Smooth muscle cell (in vitro differentiated cells): ENCODE results near the gene CXCL1. TPM values are rescaled to one million over a fixed set of nuclear protein-coding genes. Genes with fewer than 3 reads are reported as not detected.

ENCODE experiments used
- DNase-seq: peaks from one replicate; lab custom pipeline; 2025; ENCODE audit not compliant: unreplicated experiment; lab: John Stamatoyannopoulos, UW
- H2AFZ ChIP-seq: fragments of 200-600 bp; sonication (generic); 2 replicates; pipeline ENCODE4 v1.6.0; 2016; ENCODE audit warnings: antibody characterized with exemption, low read depth, mild to moderate bottlenecking
- H3F3A ChIP-seq: fragments of 200-600 bp; sonication (generic); 2 replicates; pipeline ENCODE4 v1.6.0; 2017; ENCODE audit warnings: antibody characterized with exemption, low read depth
- H3K27ac ChIP-seq: fragments of 200-600 bp; sonication (generic); 2 replicates; pipeline ENCODE4 v1.5.1; 2016; ENCODE audit warnings: low read depth, mild to moderate bottlenecking
- H3K27me3 ChIP-seq: fragments of 200-600 bp; sonication (generic); 2 replicates; pipeline ENCODE4 v1.6.1; 2016; ENCODE audit warnings: low read depth, mild to moderate bottlenecking
- H3K36me3 ChIP-seq: fragments of 200-600 bp; sonication (generic); 2 replicates; pipeline ENCODE4 v1.5.1; 2016; ENCODE audit warnings: low read depth
- H3K4me1 ChIP-seq: fragments of 200-600 bp; sonication (generic); 2 replicates; pipeline ENCODE4 v1.5.1; 2016; ENCODE audit warnings: low read depth
- H3K4me2 ChIP-seq: fragments of 200-600 bp; sonication (generic); 2 replicates; pipeline ENCODE4 v1.6.0; 2016; ENCODE audit warnings: mild to moderate bottlenecking
- H3K4me3 ChIP-seq: fragments of 200-600 bp; sonication (generic); 2 replicates; pipeline ENCODE4 v1.5.1; 2016; ENCODE audit warnings: mild to moderate bottlenecking
- H3K79me2 ChIP-seq: fragments of 200-600 bp; sonication (generic); 2 replicates; pipeline ENCODE4 v1.6.0; 2016; ENCODE audit warnings: low read depth, mild to moderate bottlenecking
- H3K9ac ChIP-seq: fragments of 200-600 bp; sonication (generic); 2 replicates; pipeline ENCODE4 v1.6.0; 2016; ENCODE audit warnings: low read depth
- H3K9me3 ChIP-seq: fragments of 200-600 bp; sonication (generic); replicated peaks from 2 replicates; pipeline ENCODE4 v1.5.1; 2016; ENCODE audit warnings: low read depth
- H4K20me1 ChIP-seq: fragments of 200-600 bp; sonication (generic); 2 replicates; pipeline ENCODE4 v1.6.0; 2016; ENCODE audit warnings: low read depth
- WGBS: methylation state at CpG from one replicate; pipeline ENCODE4 v1.1.7; 2016; ENCODE audit warnings: low lambda C conversion rate; 5-methylcytosine and 5-hydroxymethylcytosine counted together
- polyA plus RNA-seq: library from polyadenylated mRNA; unstranded; fragments of >200 nt; fragmentation: Nextera tagmentation; extraction: Ambion mirVana; gene quantifications from 2 replicates; pipeline ENCODE4 v1.2.1, GENCODE V29; 2016
- total RNA-seq: library from RNA; depleted of rRNA; stranded (reverse); fragments of >200 nt; gene quantifications from 2 replicates; pipeline ENCODE4 v1.2.3, GENCODE V29; 2014
- TF ChIP-seq, protein P1 (sequence below): fragments of 200-600 bp; sonication (generic); IDR thresholded peaks from 2 replicates; pipeline ENCODE4 v1.5.1; 2017; ENCODE audit warnings: borderline replicate concordance, mild to moderate bottlenecking, antibody characterized with exemption; ENCODE audit not compliant: insufficient read depth, poor library complexity, severe bottlenecking

The CXCL1 gene
- total and polyA plus RNA-seq, 2 experiments from 2014 or later = 20.9 to 23.2 TPM

DNA sequence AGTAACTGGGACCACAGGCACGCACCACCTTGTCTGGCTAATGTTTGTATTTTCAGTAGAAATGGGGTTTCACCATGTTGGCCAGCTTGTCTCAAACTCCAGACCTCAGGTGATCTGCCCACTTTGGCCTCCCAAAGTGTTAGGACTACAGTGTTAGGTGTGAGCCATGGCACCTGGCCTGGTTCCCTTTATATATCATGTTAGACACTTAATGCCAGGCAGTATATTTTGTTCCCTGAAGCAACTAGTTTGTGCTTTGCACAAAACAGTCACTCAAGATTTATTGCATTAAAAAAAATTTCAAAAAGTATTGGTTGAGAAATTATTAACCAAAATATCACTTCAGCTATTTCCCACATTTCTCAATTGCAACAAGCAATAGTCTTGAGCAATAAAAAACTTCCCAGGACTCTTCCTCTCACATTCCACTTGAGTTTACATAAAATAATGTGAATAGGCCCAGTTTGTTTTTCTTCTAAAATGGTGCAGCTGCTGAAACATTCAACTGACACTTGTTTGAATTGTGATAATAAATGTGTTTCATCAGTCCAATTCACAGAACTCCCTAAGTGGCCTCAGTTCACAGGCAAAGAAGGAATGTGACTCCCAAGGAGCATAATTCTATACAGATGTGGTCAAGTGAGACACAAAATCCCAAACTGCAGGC is 22.7 kb downstream of the CXCL1 start:
- no peak overlapping the region for H3K27ac ChIP-seq
- TF ChIP-seq, protein P1, sequence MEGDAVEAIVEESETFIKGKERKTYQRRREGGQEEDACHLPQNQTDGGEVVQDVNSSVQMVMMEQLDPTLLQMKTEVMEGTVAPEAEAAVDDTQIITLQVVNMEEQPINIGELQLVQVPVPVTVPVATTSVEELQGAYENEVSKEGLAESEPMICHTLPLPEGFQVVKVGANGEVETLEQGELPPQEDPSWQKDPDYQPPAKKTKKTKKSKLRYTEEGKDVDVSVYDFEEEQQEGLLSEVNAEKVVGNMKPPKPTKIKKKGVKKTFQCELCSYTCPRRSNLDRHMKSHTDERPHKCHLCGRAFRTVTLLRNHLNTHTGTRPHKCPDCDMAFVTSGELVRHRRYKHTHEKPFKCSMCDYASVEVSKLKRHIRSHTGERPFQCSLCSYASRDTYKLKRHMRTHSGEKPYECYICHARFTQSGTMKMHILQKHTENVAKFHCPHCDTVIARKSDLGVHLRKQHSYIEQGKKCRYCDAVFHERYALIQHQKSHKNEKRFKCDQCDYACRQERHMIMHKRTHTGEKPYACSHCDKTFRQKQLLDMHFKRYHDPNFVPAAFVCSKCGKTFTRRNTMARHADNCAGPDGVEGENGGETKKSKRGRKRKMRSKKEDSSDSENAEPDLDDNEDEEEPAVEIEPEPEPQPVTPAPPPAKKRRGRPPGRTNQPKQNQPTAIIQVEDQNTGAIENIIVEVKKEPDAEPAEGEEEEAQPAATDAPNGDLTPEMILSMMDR = no peak

DNA sequence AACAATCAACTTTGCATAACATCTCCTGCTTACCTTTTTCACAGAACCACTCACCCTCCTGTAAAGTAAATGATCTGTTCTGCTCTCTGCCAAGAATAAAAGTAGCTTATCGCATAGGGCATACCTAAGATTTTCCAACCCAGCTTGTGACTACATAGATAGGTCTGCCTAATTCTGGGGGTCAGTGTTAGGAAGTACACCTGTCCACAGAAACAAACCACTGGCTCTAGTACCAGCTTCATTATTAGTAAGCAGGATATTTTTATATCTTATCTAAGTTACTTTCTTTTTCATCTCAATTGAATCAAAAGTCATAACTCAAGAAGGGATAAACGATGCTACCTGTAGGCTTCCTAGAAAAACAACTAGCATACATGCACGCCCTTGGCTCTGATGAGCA is 23.8 kb downstream of the CXCL1 start:
- no peak overlapping the region for H3K9ac ChIP-seq
- H3K36me3 ChIP-seq = no peaks in the 10 kb centered on the region
- no peaks in the 10 kb centered on the region for H3K9me3 ChIP-seq
- 90% methylated on average over 3 of the region's 3 CpGs for WGBS
- TF ChIP-seq, protein P1 = no peak
- H3K79me2 ChIP-seq = no peaks in the 10 kb centered on the region
- no peak for DNase-seq
- no peak overlapping the region for H3K4me2 ChIP-seq
- H3K4me1 ChIP-seq = no peaks in the 10 kb centered on the region
- no peak overlapping the region for H2AFZ ChIP-seq
- H3K27me3 ChIP-seq = peaks cover 20% of the 10 kb centered on the region
- H3F3A ChIP-seq = no peaks in the 10 kb centered on the region
- H3K27ac ChIP-seq = no peak overlapping the region
- no peak overlapping the region for H3K4me3 ChIP-seq
- H4K20me1 ChIP-seq = no peaks in the 10 kb centered on the region

More for the DNA sequence above, 22.7 kb downstream of the CXCL1 start:
- no peaks in the 10 kb centered on the region for H3F3A ChIP-seq
- H3K36me3 ChIP-seq = no peaks in the 10 kb centered on the region
- H3K9ac ChIP-seq = no peak overlapping the region
- no peak overlapping the region for H3K4me3 ChIP-seq
- H3K9me3 ChIP-seq = no peaks in the 10 kb centered on the region
- no peak overlapping the region for H2AFZ ChIP-seq
- DNase-seq = no peak
- no peaks in the 10 kb centered on the region for H3K79me2 ChIP-seq
- 100% methylated on average over 1 of the region's 1 CpG for WGBS
- peaks cover 28% of the 10 kb centered on the region for H3K27me3 ChIP-seq
- H4K20me1 ChIP-seq = no peaks in the 10 kb centered on the region
- H3K4me2 ChIP-seq = no peak overlapping the region
- H3K4me1 ChIP-seq = no peaks in the 10 kb centered on the region

DNA sequence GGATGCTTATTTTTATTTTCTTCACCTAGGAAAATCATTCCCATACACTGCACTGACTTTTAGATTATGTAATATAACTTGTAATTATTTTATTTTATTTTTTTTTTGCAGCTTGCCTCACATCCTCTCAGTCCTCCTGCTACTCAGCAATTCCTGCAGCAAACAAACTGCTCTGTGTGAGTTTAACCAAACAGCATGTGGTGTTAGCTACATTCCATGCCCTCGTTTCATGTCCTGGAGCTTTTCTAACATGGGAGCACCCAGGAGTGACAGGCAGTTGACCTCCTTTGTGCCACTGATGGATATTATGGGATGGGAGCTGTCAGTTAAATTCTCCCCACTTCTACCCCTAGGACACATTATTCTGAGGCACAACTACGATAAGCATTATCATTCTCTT is 24.8 kb downstream of the CXCL1 start:
- Histone ChIP-seq H3K79me2 (no peaks in the 10 kb centered on the region), H3K36me3 (no peaks in the 10 kb centered on the region), H3F3A (no peaks in the 10 kb centered on the region), H3K27ac (no peak overlapping the region), H3K4me3 (no peak overlapping the region), H3K27me3 (peaks cover 12% of the 10 kb centered on the region), H3K9ac (no peak overlapping the region), H2AFZ (no peak overlapping the region), H4K20me1 (no peaks in the 10 kb centered on the region), H3K9me3 (no peaks in the 10 kb centered on the region), H3K4me2 (no peak overlapping the region), H3K4me1 (no peaks in the 10 kb centered on the region)
- WGBS = 63% methylated on average over 2 of the region's 2 CpGs
- no peak for DNase-seq
- TF ChIP-seq, protein P1 = no peak
